Ramos (cell line): ENCODE data around the gene DCAF12.
"Not testable (repeated sequence)": the region's sequence is repeated elsewhere in the genome, so short reads cannot be mapped to it uniquely, and the experiment has no call there.

ENCODE experiments used
- in situ Hi-C: fragments of 300-500 bp; cut with MboI; formaldehyde crosslinking; loops from one replicate; pipeline ENCODE4 v1.14.3; 2022; ENCODE audit warnings: low sequenced_read_pairs; ENCODE audit not compliant: unreplicated experiment

Gene DCAF12

DNA sequence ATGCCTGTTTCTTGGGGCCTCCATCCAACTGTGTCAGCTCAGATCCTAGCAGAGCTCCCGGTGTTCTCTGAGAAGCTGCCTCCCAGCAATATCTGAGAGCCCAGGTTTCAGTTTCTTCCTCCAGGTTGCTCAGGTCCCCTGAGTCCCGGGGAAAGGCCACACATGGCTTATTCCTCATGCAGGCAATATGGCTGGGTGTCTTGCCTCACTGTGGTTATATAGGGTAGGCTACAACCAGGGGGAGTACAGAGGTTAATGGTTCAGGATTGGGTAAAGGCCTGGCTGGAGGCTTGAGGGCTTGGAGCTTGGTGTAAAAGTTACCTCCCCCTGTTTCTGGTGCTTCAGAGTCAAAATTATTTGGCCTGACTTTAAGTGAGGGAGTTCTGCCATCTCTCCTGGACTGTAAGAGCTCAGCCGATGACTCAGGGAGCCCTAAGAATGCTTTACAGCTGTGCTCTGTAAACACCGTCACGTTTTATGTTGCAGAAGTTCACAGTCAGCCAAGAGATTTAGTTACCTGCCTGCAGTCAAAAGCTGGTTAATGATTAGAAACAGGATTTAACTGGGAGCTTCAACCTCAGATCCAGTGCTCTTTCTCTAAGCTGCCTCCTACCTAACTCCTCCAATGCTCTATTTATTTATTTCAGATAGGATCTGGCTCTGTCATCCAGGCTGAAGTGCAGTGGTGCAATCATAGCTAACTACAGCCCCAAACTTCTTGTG, 53.5 kb downstream of the DCAF12 start:
- in situ Hi-C loops: no loop called here

DNA sequence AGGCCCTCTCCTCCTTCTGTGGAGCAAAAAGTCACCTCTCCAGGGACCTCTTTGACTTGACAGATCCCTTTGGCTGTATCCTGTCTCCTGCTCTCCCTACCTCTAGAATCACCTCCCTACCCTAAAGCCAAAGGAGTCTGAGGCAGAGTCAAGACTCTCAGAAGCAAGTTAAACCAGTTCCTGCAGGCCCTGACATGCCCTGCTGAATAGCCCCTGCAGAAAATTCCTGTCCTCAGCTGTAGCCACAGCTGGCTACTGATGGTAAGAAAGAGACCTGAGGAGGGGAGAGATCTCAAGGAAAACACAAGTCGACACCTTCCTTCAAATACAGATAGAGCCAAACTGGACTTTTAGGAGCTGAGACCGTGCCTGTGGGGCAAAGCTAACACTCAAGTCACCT, 54.1 kb downstream of the DCAF12 start:
- in situ Hi-C loops: no loop called here

DNA sequence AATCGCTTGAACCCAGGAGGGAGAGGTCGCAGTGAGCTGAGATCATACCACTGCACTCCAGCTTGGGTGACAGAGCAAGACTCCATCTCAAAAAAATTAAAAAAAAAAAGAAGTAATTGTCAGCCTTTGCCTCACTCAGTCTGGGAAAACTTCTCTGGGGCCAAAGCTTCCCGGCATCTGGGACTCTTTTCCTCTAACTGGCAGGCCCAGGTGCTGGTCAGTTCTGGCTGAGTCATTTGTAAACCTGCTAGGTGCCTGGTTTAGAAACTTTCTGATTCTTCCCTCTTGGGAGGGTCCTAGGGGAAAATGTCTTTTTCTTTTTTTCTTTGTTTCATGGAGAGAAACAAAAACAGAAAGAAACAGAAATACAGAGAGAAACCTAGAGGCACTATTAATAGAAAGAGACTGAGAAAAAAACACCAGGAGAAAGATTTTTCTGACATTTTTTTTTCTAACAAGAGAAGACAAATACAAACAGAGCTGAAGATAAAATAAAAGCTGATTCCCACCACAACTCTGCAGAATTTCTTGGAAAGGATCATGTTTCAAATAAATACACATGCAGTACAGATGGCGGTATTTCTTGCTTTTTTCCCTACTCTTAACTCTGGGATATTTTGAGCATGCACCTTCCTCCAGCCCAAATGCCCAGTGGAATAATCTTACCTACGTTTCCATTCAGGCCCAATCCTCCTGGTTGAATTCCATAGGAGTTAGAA, 55.7 kb downstream of the DCAF12 start:
- in situ Hi-C loops: no loop called here

DNA sequence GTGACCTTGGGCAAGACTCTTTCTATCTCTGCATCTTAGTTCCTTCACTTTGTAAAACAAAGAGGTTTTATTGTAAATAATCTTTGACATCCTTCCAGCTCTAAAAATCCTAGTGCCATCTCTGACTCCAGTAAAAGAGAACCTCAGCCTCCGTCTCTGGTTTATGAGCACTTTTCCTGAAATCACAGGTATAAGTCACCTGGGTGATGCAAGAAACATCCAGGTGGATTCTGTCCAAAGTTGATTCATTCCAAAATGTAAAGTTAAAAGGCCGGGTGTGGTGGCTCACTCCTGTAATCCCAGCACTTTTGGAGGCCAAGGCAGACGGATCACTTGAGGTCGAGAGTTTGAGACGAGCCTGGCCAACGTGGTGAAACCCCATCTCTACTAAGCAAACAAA, 56.7 kb downstream of the DCAF12 start:
- in situ Hi-C loops: no loop called here

DNA sequence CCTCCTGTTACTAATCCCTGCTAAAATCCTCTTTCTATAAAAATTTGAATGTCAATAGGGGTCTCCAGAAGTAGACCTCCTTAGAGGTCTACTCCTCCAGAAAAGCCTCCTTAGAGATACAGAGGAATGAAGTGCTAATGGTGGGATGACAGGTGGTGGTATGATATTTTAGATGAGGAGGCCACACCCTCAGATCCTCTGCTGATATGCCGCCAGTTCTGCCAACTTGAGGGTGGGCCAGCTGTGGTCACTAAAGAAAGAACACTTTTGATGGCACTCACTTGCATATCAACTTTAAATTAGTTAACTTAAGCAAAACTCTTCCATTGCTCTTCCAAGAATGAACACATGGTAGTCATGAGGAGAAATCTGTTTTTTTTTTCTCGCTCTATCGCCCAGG, 61.0 kb downstream of the DCAF12 start:
- in situ Hi-C loops: no loop called here

DNA sequence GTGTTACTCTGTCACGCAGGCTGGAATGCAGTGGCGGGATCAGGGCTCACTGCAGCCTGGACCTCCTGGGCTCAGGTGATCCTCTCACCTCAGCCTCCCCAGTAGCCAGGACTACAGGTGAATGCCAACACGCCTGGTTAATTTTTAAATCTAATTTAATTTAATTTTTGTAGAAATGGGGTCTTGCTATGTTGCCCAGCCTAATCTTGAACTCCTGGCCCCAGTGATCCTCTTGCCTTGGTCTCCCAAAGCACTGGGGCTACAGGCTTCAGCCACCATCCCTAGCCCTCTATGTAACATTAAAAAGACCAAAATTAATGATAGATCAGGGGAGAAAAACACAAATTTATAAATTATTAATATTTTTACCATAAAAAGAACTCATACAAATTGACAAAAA, 66.5 kb downstream of the DCAF12 start:
- in situ Hi-C loops: no loop called here

DNA sequence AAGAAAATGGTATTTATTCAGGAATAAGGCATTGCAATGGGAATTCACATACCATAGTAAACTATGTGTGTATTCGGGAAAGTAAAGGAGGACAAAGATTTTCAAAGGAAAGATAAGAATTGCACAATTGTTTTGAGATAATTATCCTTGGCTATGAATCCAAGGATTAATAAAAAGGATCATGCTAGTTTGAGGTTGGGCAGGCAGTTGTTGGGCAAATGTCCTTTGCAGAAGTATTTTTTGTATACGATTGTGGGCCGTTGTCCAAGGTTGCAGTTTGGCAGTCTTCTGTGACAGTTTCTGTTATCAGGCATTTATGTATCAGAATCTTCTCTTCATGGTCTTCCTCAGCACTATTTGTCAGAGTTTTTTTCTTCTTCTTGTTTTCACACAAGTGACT, 67.2 kb downstream of the DCAF12 start:
- in situ Hi-C loops: no loop called here

DNA sequence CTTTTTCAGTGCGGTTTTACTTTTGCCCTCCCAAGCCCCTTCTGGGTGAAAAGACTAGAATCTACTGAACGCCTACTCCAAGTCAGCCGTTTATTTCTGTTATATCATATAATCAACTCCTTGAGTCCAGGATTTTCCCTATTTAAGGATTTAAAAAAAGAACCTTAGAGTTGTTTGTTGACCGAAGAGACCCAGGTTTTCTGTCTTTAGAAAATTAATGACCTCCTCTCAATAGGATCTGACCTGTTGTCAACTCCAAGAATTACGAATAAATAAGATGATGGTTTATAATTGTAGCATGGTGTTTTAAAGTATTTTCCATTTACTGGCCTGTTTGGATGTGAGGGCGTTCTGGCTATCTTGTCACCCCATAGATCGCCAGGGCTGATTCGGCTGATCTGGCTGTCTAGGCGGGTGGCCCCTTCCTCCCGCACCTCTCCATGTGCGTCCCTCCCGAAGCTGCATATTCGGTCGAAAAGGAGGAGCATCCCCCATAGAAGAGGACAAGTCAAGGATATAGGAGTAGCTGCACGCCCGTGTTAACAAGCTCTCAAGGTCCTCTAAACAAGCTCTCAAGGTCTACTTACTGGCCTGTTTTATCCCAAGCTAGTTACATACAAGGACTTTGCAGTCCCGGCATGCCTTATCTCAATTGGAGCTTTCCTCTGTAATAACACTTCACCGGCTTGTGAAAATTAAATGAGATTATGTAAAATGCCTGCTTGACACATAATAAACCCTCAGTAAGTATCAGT, 76.7 kb downstream of the DCAF12 start:
- in situ Hi-C loops: no loop called here

DNA sequence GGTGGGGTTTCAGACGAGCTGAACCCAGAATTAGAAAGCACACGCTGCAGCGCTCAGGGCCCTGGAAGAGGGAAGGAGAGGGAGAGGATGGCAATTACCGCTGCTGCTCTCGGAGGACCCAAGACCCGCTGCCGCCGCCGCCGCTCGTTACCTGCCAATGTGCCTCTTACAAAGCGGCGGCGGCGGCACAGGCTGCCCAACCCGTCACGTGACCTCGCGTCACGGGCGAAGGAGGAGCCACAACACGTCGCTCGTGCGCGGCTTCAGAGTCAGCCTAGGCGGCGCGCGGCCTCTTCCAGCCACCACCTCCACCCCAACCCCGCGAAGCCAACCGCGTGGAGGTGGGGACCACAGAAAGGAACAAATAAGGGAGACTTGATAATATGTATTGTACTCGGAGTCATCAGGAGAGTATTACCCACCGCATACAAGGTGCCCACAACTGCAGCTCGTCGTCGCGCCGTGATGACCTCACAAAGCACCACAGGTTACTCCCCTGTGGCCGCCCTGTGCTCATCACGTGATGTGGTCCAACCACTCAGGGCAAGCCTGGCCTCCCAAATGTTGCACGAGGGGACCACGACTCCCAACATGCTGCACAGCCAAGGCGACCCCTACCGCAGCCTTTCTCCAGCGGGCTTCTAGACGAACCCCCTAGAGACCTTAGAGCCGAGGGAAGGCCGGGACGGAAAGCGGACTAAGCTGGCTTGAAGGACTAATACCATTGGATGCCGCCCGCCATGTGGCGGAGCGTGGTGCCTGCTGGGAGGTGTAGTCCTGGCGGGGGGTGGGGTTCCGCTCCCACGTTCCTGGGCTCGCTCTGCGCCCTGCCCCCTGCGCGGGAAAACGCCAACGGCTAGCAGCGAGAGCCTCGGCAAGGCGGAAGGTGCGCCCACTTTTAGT, 77.5 kb downstream of the DCAF12 start, which contains the start of gene UBAP2:
Gene UBAP2 (minus strand): TSS at position 161 of the 903 bp plus-strand sequence. CDS start 31,739 bp downstream, outside the sequence.
- in situ Hi-C loops: no loop called here

DNA sequence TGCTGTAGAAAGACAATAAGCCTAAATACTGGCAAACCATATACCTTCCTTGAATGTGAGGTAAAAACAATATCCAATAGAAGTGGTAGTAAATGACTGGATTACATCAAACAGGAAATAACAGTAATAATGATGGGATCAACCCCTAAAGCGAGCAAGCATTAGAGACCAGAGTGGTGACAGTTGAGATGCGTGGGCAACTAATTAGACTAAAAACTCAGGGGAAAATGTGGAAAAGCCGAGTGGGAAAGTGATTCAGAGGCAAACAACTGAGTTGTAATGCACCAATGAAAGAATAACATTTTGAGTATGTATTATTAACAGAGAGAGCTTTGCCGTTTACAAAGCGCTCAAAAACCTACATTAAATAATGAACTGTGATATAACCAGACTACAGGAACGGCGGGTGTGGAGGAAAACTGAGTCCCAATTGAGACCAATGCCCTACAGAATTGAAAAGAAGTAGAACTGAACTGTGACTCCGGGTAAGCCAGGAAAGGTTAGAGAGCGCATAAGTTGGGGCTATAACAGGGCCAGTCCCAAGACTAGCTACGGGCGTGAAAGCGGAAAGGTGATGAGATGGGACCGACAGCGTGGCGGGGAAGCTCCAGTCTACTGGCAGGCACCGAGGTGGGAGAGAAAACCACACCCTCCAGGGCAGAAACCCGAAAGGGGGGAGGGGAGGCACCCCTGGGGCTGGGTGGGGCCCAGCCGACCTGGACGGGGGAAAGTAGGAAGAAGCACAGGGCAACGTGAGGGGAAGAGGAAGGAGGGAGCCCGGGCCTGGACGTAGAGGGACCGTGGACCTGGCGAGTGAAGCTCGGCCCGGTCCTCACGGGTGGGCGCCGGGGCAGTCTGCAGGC, 78.4 kb downstream of the DCAF12 start:
- in situ Hi-C loops: no loop called here

DNA sequence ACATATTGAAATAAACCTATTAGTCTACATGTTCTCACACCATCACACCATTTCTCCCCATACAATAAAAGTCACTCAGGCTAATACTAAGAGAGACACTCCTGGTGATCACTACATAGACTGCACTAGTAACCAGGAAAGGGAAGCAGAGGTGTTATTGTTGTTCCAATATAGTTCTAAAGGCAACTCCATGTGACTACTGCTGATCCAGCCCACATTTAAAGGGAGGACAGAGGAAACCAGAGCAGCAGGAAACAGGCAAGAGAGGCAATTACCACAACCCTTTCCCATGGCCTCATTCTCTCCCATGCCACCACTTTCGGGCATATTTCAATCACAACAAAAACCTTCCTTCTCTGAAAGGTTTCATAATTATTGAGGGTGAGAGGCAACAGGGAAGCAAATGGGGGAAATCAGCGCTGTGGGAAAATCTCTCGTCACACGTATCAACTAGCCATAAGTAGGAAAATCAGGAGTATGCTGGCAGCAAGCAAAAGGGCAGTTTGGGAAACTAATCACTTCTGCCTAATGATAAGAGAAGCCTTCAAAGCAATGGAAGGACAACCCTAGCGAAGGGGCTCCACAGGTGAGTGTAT, 79.6 kb downstream of the DCAF12 start:
- in situ Hi-C loops: no loop called here

DNA sequence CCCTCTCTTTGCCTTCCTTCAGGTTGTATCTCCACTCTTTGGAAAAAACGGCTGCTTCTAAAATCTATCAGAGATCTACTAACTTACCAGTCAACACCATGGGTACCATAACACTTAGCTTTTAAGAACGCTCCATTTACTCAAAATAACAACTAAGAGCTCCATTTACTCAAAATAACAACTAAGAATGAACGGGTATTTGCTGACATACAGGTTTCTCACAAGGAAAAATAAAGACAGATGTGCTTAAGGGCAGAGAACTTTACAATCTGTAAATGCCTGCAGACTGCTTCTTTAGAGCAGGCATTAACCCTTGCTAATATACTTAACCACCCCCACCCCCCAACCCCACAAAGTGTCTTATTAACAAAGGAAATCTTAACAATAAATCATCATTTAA, 80.6 kb downstream of the DCAF12 start:
- in situ Hi-C loops: no loop called here

DNA sequence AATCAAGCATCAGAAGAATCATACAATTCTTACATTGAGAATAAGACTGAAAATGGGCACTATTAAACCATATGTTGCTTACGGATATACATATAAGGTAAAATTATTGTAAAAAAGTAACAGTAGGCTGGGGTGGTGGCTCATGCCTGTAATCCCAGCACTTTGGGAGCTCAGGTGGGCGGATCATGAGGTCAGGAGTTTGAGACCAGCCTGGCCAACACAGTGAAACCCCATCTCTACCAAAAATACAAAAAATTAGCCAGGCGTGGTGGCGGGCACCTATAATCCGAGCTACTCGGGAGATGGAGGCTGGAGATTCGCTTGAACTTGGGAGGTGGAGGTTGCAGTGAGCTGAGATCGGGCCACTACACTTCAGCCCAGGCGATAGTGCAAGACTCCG, 84.4 kb downstream of the DCAF12 start:
- in situ Hi-C loops: not testable (repeated sequence)

DNA sequence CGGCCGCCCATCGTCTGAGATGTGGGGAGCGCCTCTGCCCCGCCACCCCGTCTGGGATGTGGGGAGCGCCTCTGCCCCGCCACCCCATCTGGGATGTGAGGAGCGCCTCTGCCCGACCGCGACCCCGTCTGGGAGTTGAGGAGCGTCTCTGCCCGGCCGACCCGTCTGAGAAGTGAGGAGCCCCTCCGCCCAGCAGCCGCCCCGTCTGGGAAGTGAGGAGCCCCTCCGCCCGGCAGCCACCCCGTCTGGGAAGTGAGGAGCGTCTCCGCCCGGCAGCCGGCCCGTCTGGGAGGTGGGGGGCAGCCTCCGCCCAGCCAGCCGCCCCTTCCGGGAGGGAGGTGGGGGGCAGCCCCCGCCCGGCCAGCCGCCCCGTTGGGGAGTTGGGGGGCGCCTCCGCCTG, 87.6 kb downstream of the DCAF12 start:
- in situ Hi-C loops: not testable (repeated sequence)

DNA sequence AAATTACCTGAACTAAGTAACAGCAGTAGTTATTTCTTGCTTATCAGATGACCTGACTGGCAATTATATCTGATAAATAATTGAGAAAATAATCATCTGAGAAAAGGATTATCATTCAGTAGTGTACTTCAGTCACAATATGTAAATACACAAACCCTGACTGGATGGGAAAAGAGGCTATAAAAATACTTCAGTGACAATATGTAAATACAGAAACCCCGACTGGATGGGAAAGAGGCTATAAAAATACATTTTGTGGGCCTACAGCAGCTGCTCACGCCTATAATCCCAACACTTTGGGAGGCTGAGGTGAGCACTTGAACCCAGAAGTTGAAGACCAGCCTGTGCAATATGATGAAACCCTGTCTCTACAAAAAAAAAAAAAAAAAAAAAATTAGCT, 88.9 kb downstream of the DCAF12 start:
- in situ Hi-C loops: no loop called here

DNA sequence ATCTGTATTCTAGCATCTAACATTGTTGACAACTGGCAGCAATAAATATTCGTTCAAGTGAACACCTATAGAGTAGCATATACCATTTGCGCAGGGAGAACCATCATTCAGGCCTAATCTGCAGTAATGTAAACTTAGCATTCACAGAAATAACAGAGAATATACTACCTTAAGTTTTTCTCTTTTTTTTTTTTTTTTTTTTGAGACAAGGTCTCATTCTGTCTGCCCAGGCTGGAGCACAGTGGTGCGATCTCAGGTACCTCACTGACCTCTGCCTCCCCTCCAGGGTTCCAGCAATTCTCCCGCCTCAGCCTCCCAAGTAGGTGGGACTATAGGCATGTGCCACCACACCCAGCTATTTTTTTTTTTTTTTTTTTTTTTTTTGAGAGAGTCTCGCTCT, 89.9 kb downstream of the DCAF12 start:
- in situ Hi-C loops: no loop called here
